ENCODE data around the gene RHBDL1. TPM values are rescaled to one million over a fixed set of nuclear protein-coding genes. Genes with fewer than 3 reads are reported as not detected.
A peak's percentile ranks its signal among the peaks of the same experiment; 100 is the strongest.

Gene RHBDL1
- total RNA-seq, 3 donors from 2014 or later (not counting 1 experiment from before 2014, with no cell fraction given) = 2.9 to 4.2 (median 4.2) TPM

DNA sequence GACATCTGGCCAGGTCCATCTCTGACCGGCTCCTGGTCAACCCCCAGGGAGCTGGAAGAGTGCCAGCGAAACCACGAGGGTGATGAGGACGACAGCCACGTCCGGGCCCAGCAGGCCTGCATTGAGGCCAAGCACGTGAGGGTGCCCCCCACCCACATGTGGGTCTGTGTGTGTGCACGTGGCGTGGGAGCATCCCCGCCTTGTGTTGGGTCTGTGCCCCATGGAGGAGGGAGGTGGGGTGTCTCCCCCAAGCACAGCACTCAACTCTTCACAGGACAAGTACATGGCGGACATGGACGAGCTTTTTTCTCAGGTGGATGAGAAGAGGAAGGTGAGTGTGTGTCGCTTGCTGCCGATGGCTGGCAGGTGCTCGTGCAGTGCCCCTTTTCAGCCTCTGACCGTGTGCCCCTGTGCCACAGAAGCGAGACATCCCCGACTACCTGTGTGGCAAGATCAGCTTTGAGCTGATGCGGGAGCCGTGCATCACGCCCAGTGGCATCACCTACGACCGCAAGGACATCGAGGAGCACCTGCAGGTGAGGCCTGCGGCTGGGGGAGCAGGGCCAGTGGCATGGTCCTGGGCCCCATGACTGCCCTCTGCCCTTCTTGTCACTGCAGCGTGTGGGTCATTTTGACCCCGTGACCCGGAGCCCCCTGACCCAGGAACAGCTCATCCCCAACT, 6.4 kb downstream of the RHBDL1 start:
- Mint-ChIP-seq H3K4me1 (peaks cover 0 to 35% of the 10 kb centered on the region in 2 donors), H3K4me3 (peak overlapping the region; percentile 70), H3K27me3 (ENCODE audit: low read depth in 2 of 2) (no peaks in the 10 kb centered on the region), H3K9me3 (no peaks in the 10 kb centered on the region), H3K27ac (peak overlapping the region in 1 of 2 donors; percentile 9), H3K36me3 (no peaks in the 10 kb centered on the region)
- intact Hi-C loops (cut with micrococcal nuclease) = no loop called here
- ATAC-seq = no peak
- no peak overlapping the region for H3K27ac ChIP-seq (ENCODE audit: low read length)
- TF ChIP-seq, protein P1, sequence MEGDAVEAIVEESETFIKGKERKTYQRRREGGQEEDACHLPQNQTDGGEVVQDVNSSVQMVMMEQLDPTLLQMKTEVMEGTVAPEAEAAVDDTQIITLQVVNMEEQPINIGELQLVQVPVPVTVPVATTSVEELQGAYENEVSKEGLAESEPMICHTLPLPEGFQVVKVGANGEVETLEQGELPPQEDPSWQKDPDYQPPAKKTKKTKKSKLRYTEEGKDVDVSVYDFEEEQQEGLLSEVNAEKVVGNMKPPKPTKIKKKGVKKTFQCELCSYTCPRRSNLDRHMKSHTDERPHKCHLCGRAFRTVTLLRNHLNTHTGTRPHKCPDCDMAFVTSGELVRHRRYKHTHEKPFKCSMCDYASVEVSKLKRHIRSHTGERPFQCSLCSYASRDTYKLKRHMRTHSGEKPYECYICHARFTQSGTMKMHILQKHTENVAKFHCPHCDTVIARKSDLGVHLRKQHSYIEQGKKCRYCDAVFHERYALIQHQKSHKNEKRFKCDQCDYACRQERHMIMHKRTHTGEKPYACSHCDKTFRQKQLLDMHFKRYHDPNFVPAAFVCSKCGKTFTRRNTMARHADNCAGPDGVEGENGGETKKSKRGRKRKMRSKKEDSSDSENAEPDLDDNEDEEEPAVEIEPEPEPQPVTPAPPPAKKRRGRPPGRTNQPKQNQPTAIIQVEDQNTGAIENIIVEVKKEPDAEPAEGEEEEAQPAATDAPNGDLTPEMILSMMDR (IDR thresholded peaks at IDR 0.05) = no peak
- peaks cover 21% of the 10 kb centered on the region for H3K36me3 ChIP-seq (ENCODE audit: control insufficient read depth, insufficient read depth, low read length)
- H3K9me3 ChIP-seq (ENCODE audit: control insufficient read depth, insufficient read depth, low read length) = no peaks in the 10 kb centered on the region
- no peak overlapping the region for H3K4me3 ChIP-seq (ENCODE audit: low read length)
- H3K27me3 ChIP-seq (ENCODE audit: control insufficient read depth, insufficient read depth, low read length) = no peaks in the 10 kb centered on the region
- no peak for DNase-seq
- peaks cover 66% of the 10 kb centered on the region for H3K4me1 ChIP-seq (ENCODE audit: control insufficient read depth, insufficient read depth, low read length)
- WGBS (ENCODE audit: insufficient coverage) = 83% methylated on average over 27 of the region's 28 CpGs

DNA sequence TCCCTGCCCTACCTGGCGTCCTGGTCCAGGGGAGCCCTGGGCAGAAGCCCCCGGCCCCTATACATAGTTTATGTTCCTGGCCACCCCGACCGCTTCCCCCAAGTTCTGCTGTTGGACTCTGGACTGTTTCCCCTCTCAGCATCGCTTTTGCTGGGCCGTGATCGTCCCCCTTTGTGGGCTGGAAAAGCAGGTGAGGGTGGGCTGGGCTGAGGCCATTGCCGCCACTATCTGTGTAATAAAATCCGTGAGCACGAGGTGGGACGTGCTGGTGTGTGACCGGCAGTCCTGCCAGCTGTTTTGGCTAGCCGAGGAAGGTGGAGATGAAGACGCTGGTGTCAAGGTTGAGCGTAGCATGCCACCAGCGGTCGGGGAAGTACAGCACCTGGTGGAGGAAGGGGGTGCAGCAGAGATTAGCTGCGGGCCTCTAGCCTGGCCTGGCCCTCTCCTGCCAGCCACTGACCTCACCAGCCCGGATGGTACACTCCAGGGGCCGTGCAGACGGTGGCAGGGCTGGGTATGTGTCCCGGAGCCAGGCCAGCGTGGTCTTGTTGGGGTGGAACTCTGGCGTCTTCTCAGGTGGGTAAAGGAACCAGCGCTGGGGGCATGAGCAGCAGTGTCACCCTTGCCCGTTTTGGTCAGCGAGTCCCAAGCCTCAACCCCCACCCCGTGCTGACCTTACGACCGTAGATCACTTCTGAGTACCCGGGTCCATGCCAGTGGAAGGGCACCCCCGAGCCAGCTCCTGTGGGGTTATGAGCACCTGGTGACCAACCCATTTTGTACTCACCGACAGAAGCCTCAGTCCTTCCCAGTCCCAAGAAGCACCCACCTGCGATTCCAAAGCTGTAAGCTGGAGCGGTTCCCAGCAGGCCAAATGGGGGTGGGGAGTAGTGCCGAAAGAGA, 7.3 kb downstream of the RHBDL1 start:
- WGBS (ENCODE audit: insufficient coverage) = 91% methylated on average over 36 of the region's 36 CpGs
- TF ChIP-seq, protein P1 (IDR thresholded peaks at IDR 0.05) = no peak
- Histone ChIP-seq H3K36me3 (ENCODE audit: control insufficient read depth, insufficient read depth, low read length) (peaks cover 21% of the 10 kb centered on the region), H3K9me3 (ENCODE audit: control insufficient read depth, insufficient read depth, low read length) (no peaks in the 10 kb centered on the region), H3K4me3 (ENCODE audit: low read length) (no peak overlapping the region), H3K27ac (ENCODE audit: low read length) (no peak overlapping the region), H3K27me3 (ENCODE audit: control insufficient read depth, insufficient read depth, low read length) (no peaks in the 10 kb centered on the region), H3K4me1 (ENCODE audit: control insufficient read depth, insufficient read depth, low read length) (peaks cover 60% of the 10 kb centered on the region)
- Mint-ChIP-seq H3K36me3 (no peaks in the 10 kb centered on the region), H3K27me3 (ENCODE audit: low read depth in 2 of 2) (no peaks in the 10 kb centered on the region), H3K4me1 (peaks cover 0 to 35% of the 10 kb centered on the region in 2 donors), H3K27ac (peak overlapping the region; percentile 11 to 85), H3K9me3 (no peaks in the 10 kb centered on the region), H3K4me3 (peak overlapping the region; percentile 70)
- intact Hi-C loops (cut with micrococcal nuclease) = no loop called here
- no peak for ATAC-seq
- no peak for DNase-seq

DNA sequence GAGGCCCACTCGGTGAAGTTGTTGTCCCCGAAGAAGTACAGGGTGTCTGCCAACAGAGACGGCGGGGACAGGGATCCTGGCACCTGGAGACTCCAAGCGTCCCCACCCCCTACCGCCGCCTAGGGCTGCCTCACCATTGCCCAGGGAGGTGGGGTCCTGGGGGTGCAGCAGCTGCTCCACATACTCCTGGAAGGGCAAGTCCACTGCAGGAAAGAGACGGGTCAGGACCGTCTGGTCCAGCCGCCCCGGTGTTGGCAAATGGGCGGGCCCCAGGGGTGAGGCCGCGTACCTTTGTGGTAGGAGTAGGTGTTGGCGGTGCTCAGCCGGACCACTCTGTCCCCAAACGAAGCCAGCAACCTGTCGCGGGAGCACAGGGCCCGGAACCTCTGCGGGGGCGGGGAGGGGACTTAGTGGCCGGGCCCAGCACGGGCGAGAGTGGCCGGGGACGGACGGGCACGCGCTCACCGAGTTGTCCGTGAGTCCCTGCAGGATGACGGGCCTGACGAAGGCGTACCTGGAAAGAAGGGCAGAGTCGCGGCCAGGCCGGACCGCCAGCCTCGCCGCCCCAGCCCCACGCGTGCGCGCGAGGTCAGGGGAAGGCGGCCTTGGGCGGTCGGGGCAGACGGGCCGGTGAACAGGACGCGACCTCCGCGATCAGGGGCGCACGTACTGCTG, 8.1 kb downstream of the RHBDL1 start:
- 29% methylated on average over 57 of the region's 57 CpGs for WGBS (ENCODE audit: insufficient coverage)
- intact Hi-C loops (cut with micrococcal nuclease) = no loop called here

More for the DNA sequence above, 8.1 kb downstream of the RHBDL1 start:
- TF ChIP-seq, protein P1 (IDR thresholded peaks at IDR 0.05) = no peak
- ATAC-seq (no peak), DNase-seq (no peak)
- Mint-ChIP-seq H3K4me3 (peak overlapping the region; percentile 70), H3K27me3 (ENCODE audit: low read depth in 2 of 2) (no peaks in the 10 kb centered on the region), H3K36me3 (no peaks in the 10 kb centered on the region), H3K9me3 (no peaks in the 10 kb centered on the region), H3K4me1 (peaks cover 0 to 35% of the 10 kb centered on the region in 2 donors), H3K27ac (peak overlapping the region; percentile 11 to 85)
- Histone ChIP-seq H3K27ac (ENCODE audit: low read length) (peak overlapping the region; percentile 35), H3K9me3 (ENCODE audit: control insufficient read depth, insufficient read depth, low read length) (no peaks in the 10 kb centered on the region), H3K27me3 (ENCODE audit: control insufficient read depth, insufficient read depth, low read length) (no peaks in the 10 kb centered on the region), H3K36me3 (ENCODE audit: control insufficient read depth, insufficient read depth, low read length) (peaks cover 21% of the 10 kb centered on the region), H3K4me3 (ENCODE audit: low read length) (peak overlapping the region; percentile 26), H3K4me1 (ENCODE audit: control insufficient read depth, insufficient read depth, low read length) (peaks cover 60% of the 10 kb centered on the region)

Measured in natural killer cell (primary cell).